IPS-18c (cell line): ENCODE results near the gene PBOV1.

Experiments
- H3K4me3 ChIP-seq: 2 replicates; pipeline ENCODE4 v1.7.0; 2013; ENCODE audit warnings: low read depth, mild to moderate bottlenecking, low read length, moderate library complexity; ENCODE audit not compliant: insufficient read depth
- H3K9me3 ChIP-seq: one replicate; pipeline ENCODE4 v1.6.1; 2013; ENCODE audit warnings: mild to moderate bottlenecking, low read length, moderate library complexity; ENCODE audit not compliant: control insufficient read depth, insufficient read depth

Gene PBOV1

DNA sequence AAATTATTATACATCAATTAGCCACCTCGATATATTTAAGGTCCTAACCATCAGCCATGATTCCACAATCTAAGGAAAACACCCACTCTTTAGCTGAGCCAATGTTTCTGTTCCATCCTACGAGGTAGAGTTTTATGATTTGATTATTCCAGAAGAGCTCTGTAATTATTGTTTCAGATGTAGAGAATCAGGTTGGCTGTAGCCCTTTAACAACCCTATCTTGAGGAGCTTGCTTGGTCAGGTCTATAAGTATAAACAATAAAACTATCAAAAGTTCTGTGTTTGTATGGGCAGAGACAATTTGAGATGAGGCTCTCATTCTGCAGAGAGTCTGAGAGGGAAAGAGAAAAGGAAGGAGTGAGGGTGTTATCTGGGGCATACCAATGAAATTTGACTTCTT is at the start of gene PBOV1:
TSS of gene PBOV1 (minus strand) at position 43 of the 400 bp plus-strand sequence. CDS start 96 bp downstream, outside the sequence.
- Histone ChIP-seq H3K4me3 (no peak within 1 kb of the TSS), H3K9me3 (no peaks in the 10 kb centered on the region)

DNA sequence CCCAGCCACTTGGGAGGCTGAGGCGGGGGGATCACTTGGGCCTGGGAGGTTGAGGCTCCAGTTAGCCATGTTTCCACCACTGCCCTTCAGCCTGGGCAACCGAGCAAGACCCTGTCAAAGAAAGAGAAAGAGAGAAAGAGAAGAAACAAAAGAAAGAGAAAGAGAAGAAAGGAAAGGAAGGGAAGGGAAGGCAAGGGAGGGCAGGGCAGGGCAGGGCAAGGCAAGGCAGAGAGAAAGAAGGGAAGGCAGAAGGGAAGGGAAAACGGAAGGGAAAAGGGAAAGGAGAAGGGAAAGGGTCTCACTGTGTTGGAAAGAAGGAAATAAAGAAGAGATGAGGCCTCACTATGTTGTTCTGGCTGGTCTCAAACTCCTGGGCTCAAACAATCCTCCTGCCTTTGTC is 47.8 kb upstream of the PBOV1 start:
- Histone ChIP-seq H3K9me3 (no peaks in the 10 kb centered on the region), H3K4me3 (no peak overlapping the region)

DNA sequence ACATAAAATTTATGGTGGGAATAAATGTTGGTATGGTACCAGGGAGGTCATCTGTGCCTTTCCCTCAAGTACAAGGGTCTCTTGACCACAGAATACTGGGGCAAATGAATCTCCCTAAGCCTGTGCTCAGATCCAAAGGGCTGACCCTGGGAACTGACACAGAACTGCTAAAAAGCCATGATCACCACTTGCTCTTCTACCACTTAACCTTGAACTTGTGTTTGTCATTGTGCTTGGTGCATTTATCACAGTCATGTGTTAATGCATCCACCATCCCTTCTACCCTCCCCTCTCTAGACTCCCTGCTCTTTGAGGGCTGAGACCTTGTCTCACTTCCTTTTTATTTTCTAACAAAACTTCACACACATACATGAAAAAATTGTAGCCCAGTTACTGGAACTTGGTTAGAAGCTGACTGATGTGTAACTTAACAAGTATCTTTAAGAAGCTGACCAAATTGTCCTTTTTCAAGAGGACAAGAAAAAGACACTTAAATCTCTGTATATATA is 46.1 kb upstream of the PBOV1 start:
- Histone ChIP-seq H3K4me3 (no peak overlapping the region), H3K9me3 (no peaks in the 10 kb centered on the region)

DNA sequence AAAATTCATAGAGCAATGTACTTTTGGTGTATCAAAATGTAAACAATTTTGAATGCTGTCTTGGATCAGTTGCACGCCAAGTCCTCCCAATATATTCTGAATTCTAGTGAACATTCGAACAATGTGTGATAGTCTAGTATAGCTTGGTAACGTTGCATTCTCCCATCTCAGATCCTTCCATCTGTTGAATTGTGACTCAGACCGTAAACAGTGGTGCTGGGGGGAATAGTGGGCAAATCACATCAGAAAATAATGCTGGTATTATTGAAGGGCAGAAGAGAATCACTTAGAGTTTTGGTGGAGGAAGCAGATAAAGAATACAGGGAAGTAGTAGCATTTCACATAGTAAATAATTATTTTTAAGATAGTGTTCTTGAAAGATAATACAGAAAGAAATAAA is 45.7 kb upstream of the PBOV1 start:
- Histone ChIP-seq H3K4me3 (no peak overlapping the region), H3K9me3 (no peaks in the 10 kb centered on the region)

DNA sequence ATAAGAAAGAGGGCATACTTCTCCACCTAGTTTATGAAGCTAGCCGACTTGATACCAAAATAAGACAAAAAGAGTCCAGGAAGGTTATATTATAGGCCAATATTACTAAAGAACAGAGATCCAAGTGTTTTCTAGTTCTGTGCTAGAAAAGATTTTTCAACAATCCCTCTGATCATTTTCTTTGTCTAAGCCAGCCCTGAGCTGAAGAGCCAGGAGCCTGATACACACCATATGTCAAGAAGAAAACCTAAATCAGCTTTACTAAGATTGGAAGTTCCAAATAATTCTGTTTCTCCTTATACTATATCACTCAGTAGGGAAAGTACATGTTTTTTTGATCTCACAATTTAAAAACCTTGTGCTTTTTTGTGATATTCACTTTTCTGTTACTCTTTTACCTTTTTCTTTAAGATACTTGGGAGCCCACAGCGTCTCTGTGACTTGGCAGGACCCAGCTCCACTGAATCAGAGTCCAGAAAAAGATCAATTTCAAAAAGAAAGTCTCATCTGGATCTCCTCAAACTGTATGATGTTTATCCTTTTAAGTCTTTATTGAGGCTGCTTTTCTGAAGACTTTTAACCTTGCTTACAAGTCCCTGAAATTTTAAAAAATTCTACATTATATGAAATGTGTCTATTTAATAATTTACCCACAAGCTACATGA is 43.0 kb upstream of the PBOV1 start:
- no peak overlapping the region for H3K4me3 ChIP-seq
- H3K9me3 ChIP-seq = no peaks in the 10 kb centered on the region

DNA sequence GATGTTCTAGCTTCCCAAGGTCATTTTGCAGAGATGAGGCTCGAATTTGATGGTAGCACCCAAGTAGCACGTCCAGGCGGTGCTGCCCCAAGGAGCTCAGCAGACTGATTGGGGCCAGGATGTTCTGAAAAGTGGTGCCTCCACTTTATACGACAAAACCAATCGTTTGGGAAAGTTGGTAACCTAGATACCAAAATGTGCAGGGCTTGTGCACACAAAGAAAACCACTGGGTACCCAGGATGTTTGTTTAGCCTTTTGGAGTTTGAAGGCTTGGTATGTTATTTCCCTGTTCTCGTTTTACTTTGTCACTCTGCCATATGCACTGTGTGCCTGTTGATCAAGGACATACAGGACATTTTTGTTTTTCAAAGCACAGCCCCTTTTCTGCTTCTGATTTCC is 40.7 kb upstream of the PBOV1 start:
- H3K4me3 ChIP-seq = no peak overlapping the region
- no peaks in the 10 kb centered on the region for H3K9me3 ChIP-seq

DNA sequence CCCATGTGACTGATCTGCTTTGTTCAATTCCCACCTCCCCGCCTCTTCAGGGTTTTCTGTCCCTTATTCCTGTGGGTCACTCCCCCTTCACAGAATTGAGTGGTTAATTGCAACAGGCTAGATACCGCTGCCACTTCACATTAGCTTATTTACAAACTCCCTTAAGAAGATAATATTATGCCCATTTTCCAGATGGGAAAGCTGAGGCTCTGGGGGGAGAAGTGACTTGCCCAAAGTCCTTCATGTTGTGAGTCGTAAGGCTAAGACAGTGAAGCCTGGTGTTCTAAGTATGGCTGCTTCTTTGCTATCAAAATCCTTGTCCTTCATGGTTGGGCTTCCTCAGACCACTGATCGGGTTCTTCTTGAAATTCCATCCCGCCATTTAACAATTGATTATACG is 39.9 kb upstream of the PBOV1 start:
- Histone ChIP-seq H3K9me3 (no peaks in the 10 kb centered on the region), H3K4me3 (no peak overlapping the region)

DNA sequence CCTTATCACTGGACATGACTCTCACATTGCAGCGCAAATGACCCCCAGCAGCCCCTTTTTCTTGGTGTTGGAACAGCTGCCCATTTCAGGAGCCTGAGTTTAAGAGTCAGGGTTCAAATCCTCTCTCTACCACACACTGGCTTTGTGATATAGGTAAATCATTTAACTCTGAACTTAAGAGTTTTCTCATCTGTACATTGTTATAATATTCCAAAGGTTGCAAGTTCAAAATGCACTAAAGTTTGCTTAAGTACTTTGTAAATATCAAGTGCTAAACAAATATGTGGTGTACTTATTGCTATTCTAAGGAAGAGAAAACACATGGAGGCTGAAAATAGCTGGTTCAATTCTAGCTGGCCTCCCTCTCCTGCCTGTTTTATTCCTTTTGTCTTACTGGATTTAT is 39.3 kb upstream of the PBOV1 start:
- H3K4me3 ChIP-seq = no peak overlapping the region
- no peaks in the 10 kb centered on the region for H3K9me3 ChIP-seq

DNA sequence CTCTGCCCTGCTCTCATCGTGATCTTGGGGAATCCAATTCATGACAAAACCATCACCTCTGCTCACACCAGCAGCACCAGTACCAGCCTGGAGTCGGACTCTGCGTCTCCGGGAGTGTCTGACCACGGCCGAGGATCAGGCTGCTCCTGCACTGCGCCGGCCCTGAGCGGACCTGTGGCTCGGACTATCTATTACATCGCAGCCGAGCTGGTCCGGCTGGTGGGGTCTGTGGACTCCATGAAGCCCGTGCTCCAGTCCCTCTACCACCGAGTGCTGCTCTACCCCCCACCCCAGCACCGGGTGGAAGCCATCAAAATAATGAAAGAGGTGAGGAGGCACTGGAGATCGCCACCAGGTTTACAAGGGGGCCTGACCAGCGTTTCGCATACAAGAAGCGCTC is 37.2 kb upstream of the PBOV1 start:
- H3K9me3 ChIP-seq = peaks cover 2% of the 10 kb centered on the region
- H3K4me3 ChIP-seq = no peak overlapping the region

DNA sequence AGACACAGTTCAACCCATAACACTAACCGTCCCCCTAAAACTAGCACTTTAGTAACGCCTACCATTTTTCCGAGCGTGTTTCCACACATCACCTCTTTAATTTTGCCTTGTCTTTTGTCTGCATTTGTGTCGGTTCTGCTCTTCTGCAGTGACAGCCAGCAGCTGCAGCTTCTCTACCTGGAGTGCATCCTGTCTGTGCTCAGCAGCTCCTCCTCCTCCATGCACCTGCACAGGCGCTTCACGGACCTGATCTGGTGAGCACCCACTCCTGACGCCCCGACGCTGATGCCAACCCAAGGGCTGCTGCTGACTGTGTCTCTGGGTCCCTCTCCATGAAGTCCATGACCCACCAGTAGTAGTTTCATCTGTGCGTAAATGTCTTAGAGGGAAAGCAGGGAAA is 35.4 kb upstream of the PBOV1 start:
- H3K4me3 ChIP-seq = no peak overlapping the region
- H3K9me3 ChIP-seq = peaks cover 2% of the 10 kb centered on the region

DNA sequence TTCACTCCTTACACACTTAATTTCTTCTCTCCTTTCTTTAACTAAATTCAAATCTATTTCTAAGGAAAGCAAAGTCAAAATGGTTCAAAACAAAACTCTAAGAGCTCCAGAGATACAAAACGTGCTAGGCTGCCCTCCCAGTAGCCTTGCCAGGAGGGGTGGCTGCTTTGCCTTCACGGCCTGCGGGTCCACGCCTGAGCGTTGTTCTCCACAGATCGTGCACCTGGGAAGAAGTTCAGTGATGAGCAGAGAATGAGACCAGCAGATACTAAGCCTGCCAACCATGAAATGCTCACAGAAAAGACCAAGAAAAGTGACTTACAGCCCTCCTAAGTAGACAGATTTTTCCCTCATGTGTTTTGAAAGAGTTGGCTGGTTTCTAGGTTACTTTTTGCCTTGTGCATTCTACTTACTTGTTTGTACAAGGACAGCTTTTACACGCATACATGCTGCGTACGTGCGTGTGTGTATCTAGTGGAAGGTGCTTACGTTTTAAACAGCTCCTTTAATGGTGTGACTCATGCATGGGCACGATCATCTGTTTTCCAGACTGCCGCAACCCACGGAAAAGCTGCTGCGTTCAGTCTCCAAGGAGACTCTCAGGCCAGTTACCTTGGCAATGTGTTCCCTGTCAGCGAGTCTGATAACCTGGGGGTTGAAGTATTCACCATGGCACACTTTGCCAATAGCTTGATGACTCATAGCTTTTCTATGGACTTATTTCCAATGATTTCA is 32.4 kb upstream of the PBOV1 start:
- Histone ChIP-seq H3K4me3 (no peak overlapping the region), H3K9me3 (peaks cover 2% of the 10 kb centered on the region)

DNA sequence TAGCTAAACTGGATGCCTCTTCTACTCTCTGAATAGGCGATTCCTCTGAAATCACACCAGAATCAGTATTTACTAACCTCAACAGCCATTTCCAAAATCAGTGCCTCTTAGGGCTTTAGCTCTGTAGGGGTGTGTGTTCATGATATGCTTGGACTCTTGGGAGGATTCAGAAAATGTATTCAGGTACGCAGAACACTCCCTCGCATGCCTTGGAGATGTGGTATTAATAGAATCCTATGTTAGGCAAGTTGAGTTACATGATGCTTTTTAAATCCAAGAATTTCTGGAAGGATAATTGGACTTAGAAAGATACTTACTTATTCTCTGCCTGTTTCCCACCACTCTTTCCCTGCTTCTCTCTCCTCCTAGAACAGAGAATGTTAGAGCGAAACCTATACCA is 31.8 kb upstream of the PBOV1 start:
- Histone ChIP-seq H3K4me3 (no peak overlapping the region), H3K9me3 (peaks cover 2% of the 10 kb centered on the region)

DNA sequence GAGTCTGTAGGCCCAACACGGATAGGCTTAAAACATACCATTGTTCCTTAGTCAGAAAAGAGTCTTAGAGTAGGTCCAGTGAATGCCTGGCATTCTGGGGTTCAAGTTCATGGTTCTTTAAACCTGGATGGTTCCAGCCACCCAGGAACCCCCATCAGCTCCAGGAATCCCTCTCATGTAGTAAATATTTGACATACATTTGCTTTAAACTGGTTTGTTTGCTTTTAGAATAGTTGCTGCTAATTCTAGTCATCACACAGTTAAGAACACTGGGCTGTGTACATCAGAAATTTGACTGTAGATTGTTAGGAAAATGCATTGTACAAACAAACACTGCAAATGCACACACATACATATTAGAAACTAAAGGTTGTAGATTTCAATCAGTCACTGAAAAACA is 30.6 kb upstream of the PBOV1 start:
- H3K4me3 ChIP-seq = no peak overlapping the region
- peaks cover 2% of the 10 kb centered on the region for H3K9me3 ChIP-seq

DNA sequence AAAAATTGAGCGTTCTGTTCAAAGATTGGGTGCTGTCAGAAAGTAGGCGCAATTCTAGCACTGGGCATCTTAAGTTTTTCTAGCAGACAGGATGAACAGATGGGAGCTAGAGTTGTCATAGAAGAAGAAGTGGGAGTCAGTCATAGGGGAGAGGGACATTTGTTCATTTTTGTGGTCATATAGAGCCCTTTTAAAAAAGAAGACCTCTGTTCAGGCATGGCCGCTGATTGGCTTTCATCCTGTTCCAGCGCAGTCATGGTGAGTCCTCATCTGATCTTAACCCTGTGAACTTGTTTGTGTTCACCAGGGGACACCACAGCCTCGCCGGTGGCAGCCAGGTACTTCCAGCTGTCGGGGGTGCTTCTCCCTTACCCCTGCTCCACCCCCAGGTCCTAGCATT is 29.7 kb upstream of the PBOV1 start:
- H3K4me3 ChIP-seq = no peak overlapping the region
- H3K9me3 ChIP-seq = peaks cover 2% of the 10 kb centered on the region

DNA sequence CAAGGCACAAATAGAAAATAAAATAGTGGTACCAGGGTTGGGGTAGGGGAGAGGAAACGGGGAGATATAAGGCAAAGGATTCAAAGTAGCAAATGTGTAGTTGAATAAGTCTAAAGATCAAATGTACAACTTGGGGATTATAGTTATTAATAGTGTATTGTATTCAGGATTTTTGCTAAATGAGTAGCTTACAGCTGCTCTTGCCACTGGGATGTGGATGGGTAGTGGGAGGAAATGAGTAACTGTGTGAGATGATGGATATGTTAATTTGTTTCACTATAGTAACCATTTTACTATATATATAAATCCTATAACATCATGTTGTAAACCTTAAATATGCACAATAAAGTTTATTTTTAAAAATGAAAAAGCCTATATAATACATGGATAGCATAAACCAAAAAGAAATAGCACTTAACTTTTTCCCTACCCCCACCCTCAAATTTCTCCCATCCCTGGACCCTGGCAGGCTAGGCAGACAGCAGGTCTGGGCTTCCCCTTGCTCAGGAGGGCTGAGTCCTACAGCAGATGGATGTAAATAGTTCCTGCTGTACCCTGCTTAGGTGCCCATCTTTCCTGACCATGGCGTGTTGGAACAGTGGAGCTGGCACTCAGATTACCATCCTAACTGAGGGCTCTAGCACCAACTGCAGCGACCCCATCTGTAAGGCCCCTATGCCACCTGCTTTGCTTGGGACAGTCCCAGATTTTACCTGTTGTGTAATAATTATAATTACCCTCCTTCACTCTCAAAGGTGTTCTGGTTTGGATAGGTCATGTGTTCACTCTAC is 28.6 kb upstream of the PBOV1 start:
- peaks cover 2% of the 10 kb centered on the region for H3K9me3 ChIP-seq

DNA sequence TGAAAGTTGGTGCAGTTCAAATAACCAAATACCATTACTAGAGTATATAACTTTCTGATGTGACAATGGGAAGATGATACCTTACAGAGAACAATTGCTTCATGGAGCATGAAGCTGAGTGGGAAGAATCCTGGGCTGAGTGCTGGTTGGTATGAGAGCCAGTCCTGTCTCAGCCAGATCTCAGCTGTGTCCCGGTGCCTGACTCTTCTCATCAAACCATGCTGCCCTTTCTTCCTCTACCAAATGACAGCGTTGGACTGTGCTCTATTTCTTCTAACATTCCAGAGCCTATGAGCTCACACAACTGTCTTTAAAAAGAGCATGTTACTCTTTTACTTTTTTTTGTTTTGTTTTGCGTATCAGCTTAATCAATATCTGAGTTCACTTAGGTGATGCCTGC is 27.5 kb upstream of the PBOV1 start:
- Histone ChIP-seq H3K9me3 (no peaks in the 10 kb centered on the region), H3K4me3 (no peak overlapping the region)

More for the DNA sequence above, 28.6 kb upstream of the PBOV1 start:
- no peak overlapping the region for H3K4me3 ChIP-seq

DNA sequence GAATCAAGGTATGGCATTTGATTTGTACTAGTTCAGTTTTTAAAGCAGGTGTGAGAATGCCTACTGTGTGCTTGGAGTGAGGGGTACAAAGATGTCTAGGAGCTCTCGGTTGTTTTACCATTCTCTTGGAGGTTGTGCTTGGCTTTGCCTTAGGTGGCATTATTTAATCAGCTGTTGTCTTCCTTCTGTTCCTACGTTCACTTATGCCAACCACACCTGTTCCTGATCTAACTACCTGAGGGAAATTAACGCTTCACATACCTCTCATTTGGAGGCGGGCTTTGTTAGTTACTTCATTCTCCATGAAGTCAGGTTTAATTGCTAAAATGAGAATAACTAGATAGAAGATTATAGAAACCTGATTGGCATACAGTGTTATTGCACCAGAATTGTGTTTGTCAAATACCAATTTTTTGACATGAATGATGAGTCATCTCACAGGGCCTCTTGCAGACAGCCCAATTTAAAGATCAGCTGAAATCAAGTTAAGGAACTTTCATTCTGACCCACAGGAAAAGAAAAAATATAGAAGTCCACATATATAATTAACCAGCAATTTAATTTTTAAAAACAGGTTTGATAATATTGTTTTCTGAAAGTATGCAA is 24.8 kb upstream of the PBOV1 start:
- H3K4me3 ChIP-seq = no peak overlapping the region

More for the DNA sequence above, 24.8 kb upstream of the PBOV1 start:
- H3K9me3 ChIP-seq = no peaks in the 10 kb centered on the region
